ENCODE data around the gene RAB3A. TPM values are rescaled to one million over a fixed set of nuclear protein-coding genes. Genes with fewer than 3 reads are reported as not detected.
A peak's percentile ranks its signal among the peaks of the same experiment; 100 is the strongest.
"Not testable (repeated sequence)": the region's sequence is repeated elsewhere in the genome, so short reads cannot be mapped to it uniquely, and the experiment has no call there.

RAB3A gene
- total RNA-seq, 1 donor from 2014 or later: 3.2 TPM

DNA sequence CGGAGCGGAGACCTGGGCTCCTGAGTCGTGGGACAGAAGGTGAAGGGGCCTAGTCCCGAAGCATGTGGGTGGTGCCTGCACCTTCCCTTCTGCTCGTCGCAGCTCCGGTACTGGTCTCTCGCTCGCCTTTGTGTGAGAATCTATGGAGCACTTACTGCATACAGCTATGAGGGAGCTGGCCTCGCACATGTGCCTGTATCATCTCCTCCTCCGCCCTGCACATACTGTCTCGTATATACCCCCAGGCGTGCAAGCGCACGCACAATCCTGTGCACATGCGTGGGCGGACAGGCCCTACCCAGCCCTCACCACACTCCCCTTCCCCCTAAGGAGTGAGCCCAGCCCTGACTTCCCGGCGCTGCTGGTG, 42.2 kb downstream of the RAB3A start:
- Mint-ChIP-seq H3K4me3 (ENCODE audit: unreplicated experiment) (no peak overlapping the region), H3K36me3 (ENCODE audit: unreplicated experiment) (peaks cover 14% of the 10 kb centered on the region), H3K9me3 (ENCODE audit: unreplicated experiment) (no peaks in the 10 kb centered on the region), H3K27ac (ENCODE audit: unreplicated experiment) (no peak overlapping the region), H3K4me1 (ENCODE audit: unreplicated experiment) (peaks cover 32% of the 10 kb centered on the region), H3K27me3 (ENCODE audit: unreplicated experiment) (no peaks in the 10 kb centered on the region)
- TF ChIP-seq, protein P1, sequence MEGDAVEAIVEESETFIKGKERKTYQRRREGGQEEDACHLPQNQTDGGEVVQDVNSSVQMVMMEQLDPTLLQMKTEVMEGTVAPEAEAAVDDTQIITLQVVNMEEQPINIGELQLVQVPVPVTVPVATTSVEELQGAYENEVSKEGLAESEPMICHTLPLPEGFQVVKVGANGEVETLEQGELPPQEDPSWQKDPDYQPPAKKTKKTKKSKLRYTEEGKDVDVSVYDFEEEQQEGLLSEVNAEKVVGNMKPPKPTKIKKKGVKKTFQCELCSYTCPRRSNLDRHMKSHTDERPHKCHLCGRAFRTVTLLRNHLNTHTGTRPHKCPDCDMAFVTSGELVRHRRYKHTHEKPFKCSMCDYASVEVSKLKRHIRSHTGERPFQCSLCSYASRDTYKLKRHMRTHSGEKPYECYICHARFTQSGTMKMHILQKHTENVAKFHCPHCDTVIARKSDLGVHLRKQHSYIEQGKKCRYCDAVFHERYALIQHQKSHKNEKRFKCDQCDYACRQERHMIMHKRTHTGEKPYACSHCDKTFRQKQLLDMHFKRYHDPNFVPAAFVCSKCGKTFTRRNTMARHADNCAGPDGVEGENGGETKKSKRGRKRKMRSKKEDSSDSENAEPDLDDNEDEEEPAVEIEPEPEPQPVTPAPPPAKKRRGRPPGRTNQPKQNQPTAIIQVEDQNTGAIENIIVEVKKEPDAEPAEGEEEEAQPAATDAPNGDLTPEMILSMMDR (IDR thresholded peaks at IDR 0.05): peak; percentile 28
- DNase-seq (ENCODE audit: extremely low spot score, unreplicated experiment): no peak

DNA sequence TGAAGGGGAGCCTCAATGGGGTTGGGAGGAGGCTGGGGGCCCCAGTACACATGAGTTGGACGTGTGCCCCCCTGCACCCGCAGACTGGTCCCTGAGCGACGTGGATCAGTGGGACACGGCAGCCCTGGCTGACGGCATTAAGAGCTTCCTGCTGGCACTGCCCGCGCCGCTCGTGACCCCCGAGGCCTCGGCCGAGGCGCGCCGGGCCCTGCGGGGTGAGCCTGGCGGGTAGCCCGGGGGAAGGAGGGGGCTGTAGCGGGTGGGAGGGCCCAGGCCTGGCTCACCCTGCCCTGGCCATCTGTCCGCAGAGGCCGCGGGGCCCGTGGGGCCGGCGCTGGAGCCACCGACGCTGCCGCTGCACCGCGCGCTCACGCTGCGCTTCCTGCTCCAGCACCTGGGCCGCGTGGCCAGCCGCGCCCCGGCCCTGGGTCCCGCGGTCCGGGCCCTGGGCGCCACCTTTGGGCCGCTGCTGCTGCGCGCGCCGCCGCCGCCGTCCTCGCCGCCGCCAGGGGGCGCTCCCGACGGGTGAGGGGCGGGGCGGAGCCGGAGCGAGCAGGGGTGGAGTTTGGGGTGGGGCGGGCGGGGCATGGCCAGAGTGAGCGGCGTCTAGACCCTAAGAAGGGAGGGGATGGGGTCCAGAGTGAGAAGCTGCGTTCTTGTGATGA, 42.7 kb downstream of the RAB3A start:
- peak; percentile 93 for DNase-seq (ENCODE audit: extremely low spot score, unreplicated experiment)
- no peaks in the 10 kb centered on the region for H3K27me3 Mint-ChIP-seq (ENCODE audit: unreplicated experiment)
- peak overlapping the region; percentile 22 for H3K4me3 Mint-ChIP-seq (ENCODE audit: unreplicated experiment)
- peaks cover 37% of the 10 kb centered on the region for H3K4me1 Mint-ChIP-seq (ENCODE audit: unreplicated experiment)
- no peak overlapping the region for H3K27ac Mint-ChIP-seq (ENCODE audit: unreplicated experiment)
- peaks cover 13% of the 10 kb centered on the region for H3K36me3 Mint-ChIP-seq (ENCODE audit: unreplicated experiment)
- TF ChIP-seq, protein P1 (IDR thresholded peaks at IDR 0.05): peak; percentile 65
- H3K9me3 Mint-ChIP-seq (ENCODE audit: unreplicated experiment): no peaks in the 10 kb centered on the region

DNA sequence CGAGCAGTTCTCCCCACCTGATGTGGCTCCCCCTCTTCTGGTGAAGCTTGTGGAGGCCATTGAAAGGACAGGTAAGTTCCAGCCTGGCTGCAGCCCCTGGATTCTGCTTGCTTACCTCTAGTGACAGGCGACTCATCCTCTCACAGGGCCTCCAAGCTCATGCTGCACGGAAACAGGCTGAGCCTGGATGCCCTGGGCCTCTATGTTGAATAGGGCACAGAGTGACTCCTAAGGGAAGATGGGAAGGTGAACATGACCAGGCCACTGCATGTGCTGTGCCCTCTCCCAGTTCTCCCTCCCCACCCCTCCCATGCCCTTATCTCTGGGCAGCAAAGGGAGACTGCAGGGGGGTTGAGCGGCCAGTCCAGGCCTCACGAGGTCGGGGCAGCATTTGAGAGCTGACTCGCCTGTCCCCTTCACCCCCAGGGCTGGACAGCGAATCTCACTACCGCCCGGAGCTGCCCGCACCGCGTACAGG, 43.3 kb downstream of the RAB3A start:
- Mint-ChIP-seq H3K4me3 (ENCODE audit: unreplicated experiment) (peak overlapping the region; percentile 22), H3K36me3 (ENCODE audit: unreplicated experiment) (peaks cover 7% of the 10 kb centered on the region), H3K4me1 (ENCODE audit: unreplicated experiment) (peaks cover 37% of the 10 kb centered on the region), H3K27me3 (ENCODE audit: unreplicated experiment) (no peaks in the 10 kb centered on the region), H3K9me3 (ENCODE audit: unreplicated experiment) (no peaks in the 10 kb centered on the region), H3K27ac (ENCODE audit: unreplicated experiment) (peak overlapping the region; percentile 62)
- TF ChIP-seq, protein P1 (IDR thresholded peaks at IDR 0.05): no peak
- DNase-seq (ENCODE audit: extremely low spot score, unreplicated experiment): no peak

DNA sequence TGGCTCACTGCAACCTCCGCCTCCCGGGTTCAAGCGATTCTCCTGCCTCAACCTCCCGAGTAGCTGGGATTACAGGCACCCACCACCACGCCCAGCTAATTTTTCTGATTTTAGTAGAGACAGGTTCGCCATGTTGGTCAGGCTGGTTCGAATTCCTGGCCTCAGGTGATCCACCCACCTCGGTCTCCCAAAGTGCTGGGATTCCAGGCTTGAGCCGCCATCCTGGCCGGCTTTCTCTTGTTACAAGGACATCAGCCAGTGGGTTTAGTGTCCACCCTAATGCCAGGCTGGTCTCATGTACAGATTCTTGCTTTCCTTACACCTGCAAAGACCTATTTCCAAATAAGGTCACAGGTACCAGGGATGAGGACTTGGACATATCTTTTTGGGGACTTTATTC, 44.0 kb downstream of the RAB3A start:
- no peak for DNase-seq (ENCODE audit: extremely low spot score, unreplicated experiment)
- TF ChIP-seq, protein P1 (IDR thresholded peaks at IDR 0.05): no peak
- H3K27ac Mint-ChIP-seq (ENCODE audit: unreplicated experiment): no peak overlapping the region
- no peak overlapping the region for H3K4me3 Mint-ChIP-seq (ENCODE audit: unreplicated experiment)
- H3K4me1 Mint-ChIP-seq (ENCODE audit: unreplicated experiment): peaks cover 39% of the 10 kb centered on the region
- H3K36me3 Mint-ChIP-seq (ENCODE audit: unreplicated experiment): peaks cover 6% of the 10 kb centered on the region
- H3K27me3 Mint-ChIP-seq (ENCODE audit: unreplicated experiment): no peaks in the 10 kb centered on the region
- H3K9me3 Mint-ChIP-seq (ENCODE audit: unreplicated experiment): no peaks in the 10 kb centered on the region

DNA sequence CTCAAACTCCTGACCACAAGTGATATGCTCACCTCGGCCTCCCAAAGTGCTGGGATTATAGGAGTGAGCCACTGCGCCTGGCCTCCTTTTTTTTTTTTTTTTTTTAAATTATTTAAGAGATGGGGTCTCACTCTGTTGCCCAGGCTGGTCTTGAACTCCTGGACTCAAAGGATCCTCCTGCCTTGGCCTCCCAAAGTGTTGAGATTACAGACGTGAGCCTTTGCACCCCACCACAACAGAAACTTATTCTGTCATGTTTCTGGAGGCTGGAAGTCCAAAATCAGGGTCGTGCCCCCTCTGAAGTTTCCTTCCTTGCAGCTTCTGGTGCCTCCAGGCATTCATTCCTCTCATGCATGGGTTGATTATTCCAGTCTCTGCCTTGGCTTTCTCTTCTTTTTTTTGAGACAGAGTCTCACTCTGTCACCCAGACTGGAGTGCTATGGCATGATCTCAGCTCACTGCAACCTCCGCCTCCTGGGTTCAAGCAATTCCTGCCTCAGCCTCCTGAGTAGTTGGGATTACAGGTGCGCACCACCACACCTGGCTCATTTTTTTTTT, 44.7 kb downstream of the RAB3A start:
- H3K4me3 Mint-ChIP-seq (ENCODE audit: unreplicated experiment); H3K27ac Mint-ChIP-seq (ENCODE audit: unreplicated experiment); H3K9me3 Mint-ChIP-seq (ENCODE audit: unreplicated experiment); H3K36me3 Mint-ChIP-seq (ENCODE audit: unreplicated experiment); H3K27me3 Mint-ChIP-seq (ENCODE audit: unreplicated experiment); DNase-seq (ENCODE audit: extremely low spot score, unreplicated experiment): not testable (repeated sequence)
- H3K4me1 Mint-ChIP-seq (ENCODE audit: unreplicated experiment): peaks cover 44% of the 10 kb centered on the region

Data from osteocyte (in vitro differentiated cells).